HepG2 (cell line): Measurements from ENCODE around the gene SOST. TPM values are rescaled to one million over a fixed set of nuclear protein-coding genes. Genes with fewer than 3 reads are reported as not detected.

Source experiments
- ADNP ChIP-seq: sonication (generic); formaldehyde crosslinking; IDR thresholded peaks from 2 replicates; pipeline ENCODE4 v1.4.0; 2020; ENCODE audit warnings: missing genetic modification reagents
- ATF4 ChIP-seq, 2 experiments: fragments of 450-650 bp in 1 of 2; sonication (generic) in 1 of 2; formaldehyde crosslinking; IDR thresholded peaks; 2 replicates each; pipeline versions ENCODE4 v1.5.0 to v1.8.0; 2020 to 2022; ENCODE audit warnings: mild to moderate bottlenecking in 1 of 2, missing genetic modification reagents in 1 of 2
- CENPBD1 ChIP-seq: sonication (generic); formaldehyde crosslinking; IDR thresholded peaks from 2 replicates; pipeline ENCODE4 v1.8.0; 2022; ENCODE audit warnings: missing genetic modification reagents, low read depth, mild to moderate bottlenecking, borderline replicate concordance
- IRX3 ChIP-seq: sonication (generic); formaldehyde crosslinking; IDR thresholded peaks from 2 replicates; pipeline ENCODE4 v1.8.1; 2023; ENCODE audit warnings: mild to moderate bottlenecking, low read depth, missing genetic modification reagents, borderline replicate concordance
- PCBP2 ChIP-seq: fragments of 200-400 bp; formaldehyde crosslinking; optimal IDR thresholded peaks from 2 replicates; pipeline ENCODE3; 2018; ENCODE audit warnings: low read length, low read depth; ENCODE audit not compliant: poor library complexity, severe bottlenecking
- PITX1 ChIP-seq: sonication (generic); formaldehyde crosslinking; IDR thresholded peaks from 2 replicates; pipeline ENCODE4 v1.5.1; 2020; ENCODE audit warnings: mild to moderate bottlenecking, missing genetic modification reagents
- RNF219 ChIP-seq: sonication (generic); formaldehyde crosslinking; IDR thresholded peaks from 2 replicates; pipeline ENCODE4 v1.5.0; 2020; ENCODE audit warnings: mild to moderate bottlenecking, missing genetic modification reagents
- STAG1 ChIP-seq: sonication (generic); formaldehyde crosslinking; IDR thresholded peaks from 2 replicates; pipeline ENCODE4 v1.4.0; 2020; ENCODE audit warnings: missing genetic modification reagents
- ZNF407 ChIP-seq: sonication (generic); formaldehyde crosslinking; IDR thresholded peaks from one replicate; pipeline ENCODE4 v1.5.1; 2020; ENCODE audit warnings: mild to moderate bottlenecking, missing genetic modification reagents; ENCODE audit errors: not compliant biosample characterization
- ZNF652 ChIP-seq: IDR thresholded peaks from 2 replicates; pipeline ENCODE4 v1.6.1; 2016; ENCODE audit warnings: low read depth, borderline replicate concordance
- ZNF703 ChIP-seq: sonication (generic); formaldehyde crosslinking; IDR thresholded peaks from 2 replicates; pipeline ENCODE4 v1.5.1; 2020; ENCODE audit warnings: missing genetic modification reagents, mild to moderate bottlenecking, moderate library complexity, borderline replicate concordance
- ZNF737 ChIP-seq: sonication (generic); formaldehyde crosslinking; IDR thresholded peaks from 2 replicates; pipeline ENCODE4 v1.5.0; 2020; ENCODE audit warnings: missing genetic modification reagents, mild to moderate bottlenecking, borderline replicate concordance
- ZSCAN22 ChIP-seq: sonication (generic); formaldehyde crosslinking; IDR thresholded peaks from 2 replicates; pipeline ENCODE4 v1.4.0; 2020; ENCODE audit warnings: mild to moderate bottlenecking, missing genetic modification reagents
- polyA plus RNA-seq, 8 experiments: library from polyadenylated mRNA; depleted of rRNA in 3 of 8; stranded (reverse) in 7 of 8; unstranded in 1 of 8; fragments of >200 nt; fragmentation: Illumina TruSeq in 4 of 8; extraction: Trizol in 4 of 8; gene quantifications; 2 replicates each; pipeline versions ENCODE4 v1.2.1 to v1.2.3, GENCODE V29; 2011 to 2016; ENCODE audit warnings: low read depth in 4 of 8, missing spikeins in 1 of 8, mixed read lengths in 1 of 8; ENCODE audit not compliant: insufficient read depth in 1 of 8
- total RNA-seq, 5 experiments: library from RNA; depleted of rRNA; stranded (reverse); fragments of >200 nt; fragmentation: Illumina TruSeq; extraction: Trizol; gene quantifications; 2 replicates each; pipeline ENCODE4 v1.2.3, GENCODE V29; 2016; ENCODE audit warnings: low read depth in 1 of 5
- TF ChIP-seq, protein P1 (sequence below): sonication (generic); formaldehyde crosslinking; IDR thresholded peaks from 2 replicates; pipeline ENCODE4 v1.5.1; 2020; ENCODE audit warnings: missing genetic modification reagents, mild to moderate bottlenecking, borderline replicate concordance

The SOST gene
- total and polyA plus RNA-seq, 2 of the 13 experiments (the other 11 are each of a cell fraction or from before 2014, with no cell fraction given), result not detected

- TF ChIP-seq ZNF703 (CRISPR knock-in tag) (peak; percentile 13; the same call in 1 of the 2 replicates), STAG1 (CRISPR knock-in tag) (peak; percentile 31; the same call in 1 of the 2 replicates), ZSCAN22 (CRISPR knock-in tag) (no peak; the same call in 1 of the 2 replicates), ZNF407 (CRISPR knock-in tag) (no peak), PITX1 (no peak), PCBP2 (no peak), ZNF652 (CRISPR knock-in tag) (peak; percentile 81), ATF4 (CRISPR knock-in tag; IDR thresholded peaks at IDR 0.05) (no peak), ADNP (CRISPR knock-in tag) (no peak), RNF219 (CRISPR knock-in tag) (no peak), IRX3 (0 out of 2 replicates have a peak, but pooled peaks have one; percentile 3), CENPBD1 (CRISPR knock-in tag) (no peak), ZNF737 (CRISPR knock-in tag) (no peak)
- TF ChIP-seq, protein P1, sequence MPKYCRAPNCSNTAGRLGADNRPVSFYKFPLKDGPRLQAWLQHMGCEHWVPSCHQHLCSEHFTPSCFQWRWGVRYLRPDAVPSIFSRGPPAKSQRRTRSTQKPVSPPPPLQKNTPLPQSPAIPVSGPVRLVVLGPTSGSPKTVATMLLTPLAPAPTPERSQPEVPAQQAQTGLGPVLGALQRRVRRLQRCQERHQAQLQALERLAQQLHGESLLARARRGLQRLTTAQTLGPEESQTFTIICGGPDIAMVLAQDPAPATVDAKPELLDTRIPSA (CRISPR knock-in tag), result no peak
Observed at GRCh38 chr17:43779145-43780125, 20.8 kb upstream of the SOST start (continued).
